K562 (cell line): ENCODE data around the gene SH3PXD2B. TPM values are rescaled to one million over a fixed set of nuclear protein-coding genes. Genes with fewer than 3 reads are reported as not detected.

ENCODE experiments used
- ATAC-seq: fragments of 200-7000 bp; cut with Tn5 transposase; 3 replicates; pipeline ENCODE4 v1.9.1; 2020; ENCODE audit warnings: moderate library complexity
- BruUV-seq: library from RNA; stranded (reverse); fragments of 400-500 nt; replicated peaks from 2 replicates; lab custom pipeline; 2021; lab: Mats Ljungman, UMichigan
- CTCF ChIA-PET: fragments of 300-600 bp; formaldehyde crosslinking; extraction: SDS; loops from one replicate; lab custom pipeline; 2021; ENCODE audit warnings: low intra/inter-chr PET ratio; lab: Yijun Ruan, JAX
- POLR2A ChIA-PET: fragments of 300-600, 350-650 bp; sonication (Branson Sonifier 250); formaldehyde crosslinking; extraction: SDS; loops from one replicate; lab custom pipeline; 2021; ENCODE audit warnings: antibody characterized with exemption, inconsistent platforms; lab: Yijun Ruan, JAX
- DNase-seq, 4 experiments: peaks; one replicate each; pipeline versions ENCODE4 v3.0.0 to v3.0.0-alpha.2; 2011 to 2018; ENCODE audit warnings: low spot score in 3 of 4, mixed read lengths in 3 of 4; ENCODE audit errors: extremely low read depth in 1 of 4
- FAIRE-seq: peaks from 2 replicates; lab custom pipeline; 2011; peaks lifted over from hg19 to GRCh38; lab: Jason Lieb, UNC
- H2AFZ ChIP-seq: 2 replicates; pipeline ENCODE4 v1.6.0; 2011; ENCODE audit warnings: low read depth, low read length, control low read depth, inconsistent platforms
- H3K27ac ChIP-seq: fragments of 200-600 bp; 3 replicates; pipeline ENCODE4 v1.8.0; 2011; ENCODE audit warnings: low read depth, mild to moderate bottlenecking, control low read depth, inconsistent platforms, low read length, moderate library complexity, mixed read lengths; ENCODE audit errors: extremely low read depth
- H3K27me3 ChIP-seq, 2 experiments: fragments of 300-600 bp in 1 of 2; 2 replicates in 1 of 2; 3 replicates in 1 of 2; pipeline versions ENCODE4 v1.6.0 to v1.8.0; 2011; ENCODE audit warnings: inconsistent platforms in 2 of 2, low read length in 2 of 2, mild to moderate bottlenecking in 1 of 2, mixed read lengths in 1 of 2, moderate library complexity in 1 of 2; ENCODE audit not compliant: control insufficient read depth in 2 of 2, insufficient read depth in 2 of 2
- H3K36me3 ChIP-seq: fragments of 300-600 bp; 3 replicates; pipeline ENCODE4 v1.8.0; 2011; ENCODE audit warnings: mild to moderate bottlenecking, low read length, inconsistent platforms; ENCODE audit not compliant: control insufficient read depth, insufficient read depth
- H3K4me1 ChIP-seq, 2 experiments: fragments of 200-600 bp in 1 of 2; replicated peaks in 1 of 2; 2 replicates in 1 of 2; 3 replicates in 1 of 2; pipeline versions ENCODE4 v1.5.1 to v1.8.0; 2011; ENCODE audit warnings: inconsistent platforms in 2 of 2, low read length in 2 of 2, mild to moderate bottlenecking in 1 of 2, mixed read lengths in 1 of 2, moderate library complexity in 1 of 2; ENCODE audit not compliant: control insufficient read depth in 2 of 2, insufficient read depth in 2 of 2
- H3K4me2 ChIP-seq: 2 replicates; pipeline ENCODE4 v1.6.1; 2011; ENCODE audit warnings: low read length, control low read depth, inconsistent platforms, mixed read lengths; ENCODE audit not compliant: insufficient read depth
- H3K4me3 ChIP-seq: fragments of 200-600 bp; sonication (generic), shearing (Covaris generic); 2 replicates; pipeline ENCODE4 v1.5.1; 2016; ENCODE audit warnings: control low read depth, inconsistent platforms
- H3K79me2 ChIP-seq: fragments of 200-600 bp; 3 replicates; pipeline ENCODE4 v1.8.0; 2011; ENCODE audit warnings: low read length, inconsistent platforms; ENCODE audit not compliant: control insufficient read depth, insufficient read depth
- H3K9ac ChIP-seq, 2 experiments: 2 replicates each; pipeline versions ENCODE4 v1.6.0 to v1.6.1; 2011; ENCODE audit warnings: low read depth in 2 of 2, low read length in 2 of 2, control low read depth in 1 of 2, inconsistent platforms in 1 of 2, mild to moderate bottlenecking in 1 of 2, mixed read lengths in 1 of 2; ENCODE audit not compliant: insufficient read depth in 1 of 2
- H3K9me1 ChIP-seq: one replicate; pipeline ENCODE4 v1.6.0; 2011; ENCODE audit warnings: inconsistent platforms, mild to moderate bottlenecking, low read length, moderate library complexity; ENCODE audit not compliant: control insufficient read depth, insufficient read depth
- H3K9me3 ChIP-seq: replicated peaks from 2 replicates; pipeline ENCODE4 v1.5.1; 2011; ENCODE audit warnings: low read depth, low read length, inconsistent platforms; ENCODE audit not compliant: control insufficient read depth, insufficient read depth
- H4K20me1 ChIP-seq: replicated peaks from 2 replicates; pipeline ENCODE4 v1.6.1; 2011; ENCODE audit warnings: low read length, inconsistent platforms, mixed read lengths; ENCODE audit not compliant: control insufficient read depth, insufficient read depth
- AFF1 ChIP-seq, 2 experiments: fragments of 450-650 bp; IDR thresholded peaks; 2 replicates each; pipeline ENCODE4 v1.6.1; 2018; ENCODE audit warnings: mild to moderate bottlenecking in 2 of 2, low read depth in 1 of 2; ENCODE audit not compliant: partially characterized antibody in 2 of 2
- CHD1 ChIP-seq: fragments of 200-600 bp; sonication (generic); IDR thresholded peaks from one replicate; pipeline ENCODE4 v1.6.1; 2012; ENCODE audit warnings: mild to moderate bottlenecking, moderate library complexity, low read length, inconsistent platforms
- CREB5 ChIP-seq: fragments of 250-450 bp; sonication (Bioruptor Pico); IDR thresholded peaks from 2 replicates; pipeline ENCODE4 v1.5.0; 2020; ENCODE audit warnings: mild to moderate bottlenecking
- EP300 ChIP-seq: IDR thresholded peaks from 2 replicates; pipeline ENCODE4 v1.6.1; 2012; ENCODE audit warnings: low read length, improper control_type of control experiment
- GTF2E2 ChIP-seq: fragments of 200-800 bp; sonication (Bioruptor generic); IDR thresholded peaks from 2 replicates; pipeline ENCODE4 v1.6.1; 2016; ENCODE audit warnings: missing genetic modification characterization, missing compliant biosample characterization
- RBM15 ChIP-seq: fragments of 200-400 bp; formaldehyde crosslinking; IDR thresholded peaks from 2 replicates; pipeline ENCODE4 v1.6.1; 2018; ENCODE audit warnings: mild to moderate bottlenecking, low read length, moderate library complexity; ENCODE audit not compliant: insufficient read depth
- RNF2 ChIP-seq: sonication (generic); IDR thresholded peaks from 2 replicates; pipeline ENCODE4 v1.6.1; 2016
- TSHZ1 ChIP-seq: fragments of 250-450 bp; sonication (Bioruptor Pico); IDR thresholded peaks from 2 replicates; pipeline ENCODE4 v1.4.0; 2020; ENCODE audit warnings: mild to moderate bottlenecking, moderate library complexity
- ZNF121 ChIP-seq: sonication (generic); formaldehyde crosslinking; conservative IDR thresholded peaks from 2 replicates; pipeline ENCODE4 v1.8.0; 2022; ENCODE audit warnings: missing genetic modification reagents
- ZNF217 ChIP-seq: sonication (generic); formaldehyde crosslinking; IDR thresholded peaks from 2 replicates; pipeline ENCODE4 v1.8.0; 2022; ENCODE audit warnings: mild to moderate bottlenecking, missing genetic modification reagents
- ZNF695 ChIP-seq: fragments of 450-650 bp; formaldehyde crosslinking; IDR thresholded peaks from 2 replicates; pipeline ENCODE4 v1.4.0; 2020; ENCODE audit warnings: mild to moderate bottlenecking, moderate library complexity
- WGBS: fragments of 100-300 bp; shearing (Covaris generic); methylation state at CpG from one replicate; pipeline ENCODE4 v1.1.6; 2016; ENCODE audit warnings: low coverage, mixed read lengths; ENCODE audit not compliant: insufficient coverage; ENCODE audit errors: missing lambda C conversion rate; 5-methylcytosine and 5-hydroxymethylcytosine counted together
- in situ Hi-C: fragments of 300-500 bp; cut with MboI; formaldehyde crosslinking; loops from 4 replicates; pipeline ENCODE4 v1.15.0; 2018; ENCODE audit warnings: inconsistent platforms, mixed read lengths
- intact Hi-C: fragments of 100-400 bp; cut with micrococcal nuclease; formaldehyde crosslinking; loops from 2 replicates; pipeline ENCODE4 v1.14.2; 2022
- polyA plus RNA-seq, 8 experiments: library from polyadenylated mRNA; depleted of rRNA in 4 of 8; stranded (reverse) in 5 of 8; unstranded in 3 of 8; fragments of >200 nt; fragmentation: Nextera tagmentation in 2 of 8; fragmentation: Illumina TruSeq in 1 of 8; extraction: Ambion mirVana in 2 of 8; extraction: Trizol in 1 of 8; gene quantifications; 2 replicates each; pipeline versions ENCODE4 v1.2.1 to v1.2.3, GENCODE V29; 2011 to 2014; ENCODE audit warnings: inconsistent platforms in 1 of 8, missing spikeins in 1 of 8
- total RNA-seq, 7 experiments: library from RNA; depleted of rRNA in 6 of 7; stranded (reverse); fragments of >200 nt in 6 of 7; fragmentation: Illumina TruSeq in 2 of 7; extraction: Trizol in 2 of 7; gene quantifications; 2 replicates each; pipeline versions ENCODE4 v1.2.1 to v1.2.3, GENCODE V29; 2011 to 2021; ENCODE audit warnings: low replicate concordance in 1 of 7

SH3PXD2B gene
- total and polyA plus RNA-seq, 9 of the 15 experiments (the other 6 are each of a cell fraction or from before 2014, with no cell fraction given) = 0.04 to 0.66 (median 0.19) TPM

GRCh38 chr5:172493002-172493401, 38.7 kb upstream of the SH3PXD2B start (continued):
- TF ChIP-seq RBM15 (no peak), ZNF695 (no peak), RNF2 (no peak), GTF2E2 (tag) (no peak)

GRCh38 chr5:172492097-172492840, 37.9 kb upstream of the SH3PXD2B start:
- no peaks in the 10 kb centered on the region for H3K36me3 ChIP-seq
- CTCF ChIA-PET = no interaction called here
- peaks cover 29 to 80% of the 10 kb centered on the region in 2 experiments; a peak in 4 of 5 replicates for H3K27me3 ChIP-seq
- H3K4me3 ChIP-seq = no peak overlapping the region
- intact Hi-C loops (no loop called here), in situ Hi-C loops (no loop called here)
- H3K9ac ChIP-seq = no peak overlapping the region
- no peaks in the 10 kb centered on the region; a peak in 1 of 5 replicates for H3K4me1 ChIP-seq
- no TSS peak for BruUV-seq
- peaks cover 7% of the 10 kb centered on the region; the same call in 1 of the 2 replicates for H4K20me1 ChIP-seq
- no peak for FAIRE-seq
- POLR2A ChIA-PET = interaction anchor here (0.6 to 1.1 kb wide), 4 partner anchors 69 to 415 kb away, joined by 3 to 4 read pairs (median 4); no protein-coding TSS in a partner anchor
- H3K4me2 ChIP-seq = no peak overlapping the region
- H3K27ac ChIP-seq = no peak overlapping the region
- no peak for ATAC-seq
- H3K79me2 ChIP-seq = no peaks in the 10 kb centered on the region
- no peak for DNase-seq
- WGBS = 2% methylated on average over 13 of the region's 14 CpGs
- H2AFZ ChIP-seq = no peak overlapping the region
- H3K9me1 ChIP-seq = no peaks in the 10 kb centered on the region
- no peaks in the 10 kb centered on the region for H3K9me3 ChIP-seq
- TF ChIP-seq TSHZ1 (CRISPR knock-in tag) (no peak), ZNF217 (no peak), CHD1 (no peak), AFF1 (IDR thresholded peaks at IDR 0.05; ENCODE audit: low read depth in 1 of 2, partially characterized antibody in 2 of 2) (no peak), EP300 (no peak), CREB5 (CRISPR knock-in tag) (no peak), ZNF121 (CRISPR knock-in tag) (no peak)
